B cell (primary cell): ENCODE data around the gene CHD9NB.

Experiments used
- CTCF ChIP-seq: fragments of 200-600 bp; IDR thresholded peaks from one replicate; pipeline ENCODE4 v1.8.0; 2022; ENCODE audit warnings: antibody characterized with exemption, mild to moderate bottlenecking
- EZH2 ChIP-seq: IDR thresholded peaks from 2 replicates; pipeline ENCODE4 v1.6.1; 2012; ENCODE audit warnings: borderline replicate concordance, low read depth, mild to moderate bottlenecking, moderate library complexity, low read length; ENCODE audit not compliant: insufficient read depth, poor library complexity, severe bottlenecking

GRCh38 chr16:53082509-53082908 is 29.8 kb upstream of the CHD9NB start:
- TF ChIP-seq CTCF: no peak
- no peak for TF ChIP-seq EZH2
